Measurements from ENCODE around the gene NXPH1. TPM values are rescaled to one million over a fixed set of nuclear protein-coding genes. Genes with fewer than 3 reads are reported as not detected.

Gene NXPH1
- total RNA-seq, 1 donor from 2014 or later = 0.29 TPM

DNA sequence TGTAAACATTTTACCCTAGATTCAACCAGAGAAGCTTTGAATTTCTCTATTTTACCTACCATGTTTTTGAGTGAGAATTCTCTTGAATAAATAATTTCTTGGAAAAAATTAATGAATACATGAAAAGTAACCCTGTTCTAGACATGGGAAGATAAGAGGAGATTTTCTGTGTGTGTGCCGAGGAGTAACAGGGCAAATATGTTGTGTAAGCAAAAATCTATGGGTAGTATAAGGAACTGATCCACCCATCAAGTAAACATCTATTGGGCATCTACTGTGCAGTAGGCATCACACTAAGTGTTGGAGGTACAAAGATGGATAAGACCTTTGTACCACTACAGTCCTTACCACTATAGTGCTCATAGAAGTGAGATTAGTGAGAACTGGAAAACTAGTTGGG is 8.2 kb upstream of the NXPH1 start:
- no peak for DNase-seq (ENCODE audit: extremely low spot score, unreplicated experiment)

DNA sequence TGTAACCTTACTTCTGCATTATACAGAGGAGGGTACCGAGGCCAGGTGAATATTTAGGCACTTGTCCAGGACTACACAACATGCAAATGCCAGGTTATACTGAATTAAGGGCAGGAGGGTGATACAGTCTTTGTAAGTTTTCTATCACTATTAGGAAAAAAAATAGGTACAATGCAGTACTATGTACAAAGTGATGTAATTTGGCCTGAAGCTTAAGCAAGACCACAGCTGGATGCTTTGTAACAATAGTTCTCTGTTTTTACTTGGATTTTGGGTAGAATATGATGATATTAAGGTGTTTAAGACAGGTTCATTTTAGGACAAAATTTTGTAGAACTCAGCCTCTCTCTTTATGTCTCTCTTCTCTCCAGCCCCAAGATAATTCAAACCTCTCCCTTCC is 2.8 kb upstream of the NXPH1 start:
- Mint-ChIP-seq H3K9me3 (no peaks in the 10 kb centered on the region), H3K36me3 (no peaks in the 10 kb centered on the region), H3K4me1 (ENCODE audit: unreplicated experiment) (no peaks in the 10 kb centered on the region), H3K4me3 (no peak overlapping the region), H3K27ac (no peak overlapping the region), H3K27me3 (peaks cover 67% of the 10 kb centered on the region)
- DNase-seq (ENCODE audit: extremely low spot score, unreplicated experiment) = no peak
- TF ChIP-seq, protein P1, sequence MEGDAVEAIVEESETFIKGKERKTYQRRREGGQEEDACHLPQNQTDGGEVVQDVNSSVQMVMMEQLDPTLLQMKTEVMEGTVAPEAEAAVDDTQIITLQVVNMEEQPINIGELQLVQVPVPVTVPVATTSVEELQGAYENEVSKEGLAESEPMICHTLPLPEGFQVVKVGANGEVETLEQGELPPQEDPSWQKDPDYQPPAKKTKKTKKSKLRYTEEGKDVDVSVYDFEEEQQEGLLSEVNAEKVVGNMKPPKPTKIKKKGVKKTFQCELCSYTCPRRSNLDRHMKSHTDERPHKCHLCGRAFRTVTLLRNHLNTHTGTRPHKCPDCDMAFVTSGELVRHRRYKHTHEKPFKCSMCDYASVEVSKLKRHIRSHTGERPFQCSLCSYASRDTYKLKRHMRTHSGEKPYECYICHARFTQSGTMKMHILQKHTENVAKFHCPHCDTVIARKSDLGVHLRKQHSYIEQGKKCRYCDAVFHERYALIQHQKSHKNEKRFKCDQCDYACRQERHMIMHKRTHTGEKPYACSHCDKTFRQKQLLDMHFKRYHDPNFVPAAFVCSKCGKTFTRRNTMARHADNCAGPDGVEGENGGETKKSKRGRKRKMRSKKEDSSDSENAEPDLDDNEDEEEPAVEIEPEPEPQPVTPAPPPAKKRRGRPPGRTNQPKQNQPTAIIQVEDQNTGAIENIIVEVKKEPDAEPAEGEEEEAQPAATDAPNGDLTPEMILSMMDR (conservative IDR thresholded peaks at IDR 0.05) = no peak

More for the DNA sequence above, 8.2 kb upstream of the NXPH1 start:
- no peaks in the 10 kb centered on the region for H3K9me3 Mint-ChIP-seq
- H3K36me3 Mint-ChIP-seq = no peaks in the 10 kb centered on the region
- TF ChIP-seq, protein P1 (conservative IDR thresholded peaks at IDR 0.05) = no peak
- H3K27ac Mint-ChIP-seq = no peak overlapping the region
- no peaks in the 10 kb centered on the region for H3K4me1 Mint-ChIP-seq (ENCODE audit: unreplicated experiment)
- peaks cover 18% of the 10 kb centered on the region for H3K27me3 Mint-ChIP-seq
- H3K4me3 Mint-ChIP-seq = no peak overlapping the region

DNA sequence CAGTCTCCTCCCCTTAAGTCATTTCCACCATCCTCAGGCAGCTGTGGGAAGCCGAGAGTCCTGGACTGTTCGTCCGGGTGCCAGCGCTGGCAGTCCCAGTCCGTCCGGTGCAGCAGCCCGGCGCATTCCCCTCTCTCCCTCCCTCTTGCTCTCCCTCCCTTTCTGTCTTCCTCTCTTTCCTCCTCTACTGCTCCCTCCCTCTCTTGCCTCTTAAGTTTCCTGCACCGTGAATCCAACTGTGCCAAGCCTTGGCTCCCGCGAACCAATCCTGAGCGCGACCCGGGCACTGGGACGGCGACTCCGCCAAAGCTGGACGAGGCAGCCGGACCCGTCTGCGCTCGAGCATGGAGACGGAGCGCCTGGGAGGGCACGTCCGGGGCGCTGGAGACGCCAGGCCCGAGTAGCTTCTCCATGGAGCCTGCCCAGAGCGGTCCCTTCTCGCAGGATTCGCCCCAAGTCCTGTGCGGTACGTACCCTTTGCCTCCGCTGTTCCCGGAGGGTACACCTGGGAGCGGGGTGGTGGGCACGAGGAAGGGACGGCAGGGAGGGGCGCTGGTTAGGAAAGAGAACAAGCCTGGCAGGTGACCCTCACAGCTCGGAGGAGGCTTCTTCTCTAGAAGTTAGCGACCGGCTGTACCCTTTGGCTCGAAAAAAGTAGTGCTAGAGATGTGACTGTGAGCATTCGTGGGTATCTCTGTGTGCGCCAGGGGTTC is 1.0 kb downstream of the NXPH1 start:
- no peaks in the 10 kb centered on the region for H3K4me1 Mint-ChIP-seq (ENCODE audit: unreplicated experiment)
- H3K4me3 Mint-ChIP-seq = peak overlapping the region; percentile 83
- TF ChIP-seq, protein P1 (conservative IDR thresholded peaks at IDR 0.05) = no peak
- H3K36me3 Mint-ChIP-seq = no peaks in the 10 kb centered on the region
- H3K27ac Mint-ChIP-seq = no peak overlapping the region
- no peaks in the 10 kb centered on the region for H3K9me3 Mint-ChIP-seq
- peak; percentile 68 for DNase-seq (ENCODE audit: extremely low spot score, unreplicated experiment)
- peaks cover 96% of the 10 kb centered on the region for H3K27me3 Mint-ChIP-seq

DNA sequence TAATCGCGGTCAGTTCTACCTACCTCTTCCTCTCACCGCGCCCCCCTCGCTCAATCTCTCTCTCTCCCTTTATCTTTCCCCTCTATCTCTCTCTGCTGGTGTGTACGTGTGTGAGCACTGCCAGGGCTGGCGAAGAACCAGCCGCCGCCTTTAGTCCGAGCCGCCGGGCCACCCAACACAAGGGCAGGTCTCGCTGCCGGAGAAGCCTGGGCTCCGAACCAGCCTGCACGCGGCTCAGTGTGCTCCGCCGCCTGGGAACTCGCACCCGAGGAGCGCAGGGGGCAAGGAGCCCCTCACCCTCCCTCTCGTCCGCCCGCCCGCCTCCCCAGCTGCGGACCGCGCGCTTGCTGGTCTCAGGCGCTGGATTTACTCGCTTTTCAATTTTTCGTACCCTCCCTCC is 1.7 kb downstream of the NXPH1 start:
- H3K27me3 Mint-ChIP-seq = peaks cover 99% of the 10 kb centered on the region
- H3K36me3 Mint-ChIP-seq = no peaks in the 10 kb centered on the region
- no peak for DNase-seq (ENCODE audit: extremely low spot score, unreplicated experiment)
- H3K9me3 Mint-ChIP-seq = no peaks in the 10 kb centered on the region
- TF ChIP-seq, protein P1 (conservative IDR thresholded peaks at IDR 0.05) = no peak
- peak overlapping the region; percentile 56 for H3K4me3 Mint-ChIP-seq
- H3K4me1 Mint-ChIP-seq (ENCODE audit: unreplicated experiment) = no peaks in the 10 kb centered on the region
- no peak overlapping the region for H3K27ac Mint-ChIP-seq

DNA sequence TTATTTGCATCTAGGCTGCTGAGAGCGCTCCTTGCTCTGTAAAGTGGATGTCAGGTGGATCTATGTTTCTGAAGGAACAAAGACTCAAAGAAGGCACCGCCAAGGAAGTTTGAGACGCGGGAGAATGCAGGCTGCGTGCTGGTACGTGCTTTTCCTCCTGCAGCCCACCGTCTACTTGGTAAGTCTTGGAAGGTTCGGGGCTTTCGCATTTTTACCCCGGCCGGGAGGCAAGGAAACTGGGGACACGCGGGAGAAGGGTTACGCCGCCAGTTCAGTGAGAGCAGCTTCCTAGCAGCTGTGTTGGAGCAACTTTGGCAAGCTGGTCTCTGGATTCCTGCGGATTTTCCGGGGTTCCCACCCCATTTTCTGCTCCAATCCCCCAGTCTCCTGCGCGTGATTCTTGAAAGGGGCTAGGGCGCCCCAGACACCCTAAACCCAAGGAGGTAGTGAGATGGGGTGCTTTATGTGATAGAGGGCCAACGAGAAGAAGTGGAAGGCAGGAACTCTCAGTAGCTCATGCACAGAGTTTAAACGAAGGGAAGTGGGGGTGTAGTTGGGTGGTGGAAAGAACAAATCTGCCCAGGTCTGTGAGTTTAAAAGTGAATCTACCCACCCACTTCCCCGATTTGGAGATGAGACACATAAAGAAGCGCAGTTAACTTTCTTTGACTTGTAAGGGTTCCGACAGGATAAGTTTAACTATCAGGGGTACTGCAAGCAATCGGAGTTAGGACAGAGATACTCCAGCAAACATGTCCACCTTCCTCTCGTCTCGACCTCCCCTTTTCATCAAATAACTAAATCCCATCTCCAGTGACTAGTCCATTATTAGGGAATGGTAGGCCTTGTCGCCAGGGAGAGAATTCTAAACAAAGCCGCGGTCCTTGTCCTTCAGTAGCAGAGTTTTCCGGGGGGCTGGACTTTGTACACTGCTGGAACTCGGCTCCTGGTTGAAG is 2.5 kb downstream of the NXPH1 start:
- DNase-seq (ENCODE audit: extremely low spot score, unreplicated experiment) = no peak
- H3K27me3 Mint-ChIP-seq = peaks cover 99% of the 10 kb centered on the region
- TF ChIP-seq, protein P1 (conservative IDR thresholded peaks at IDR 0.05) = no peak
- no peaks in the 10 kb centered on the region for H3K36me3 Mint-ChIP-seq
- H3K4me3 Mint-ChIP-seq = peak overlapping the region; percentile 56
- no peaks in the 10 kb centered on the region for H3K9me3 Mint-ChIP-seq
- H3K4me1 Mint-ChIP-seq (ENCODE audit: unreplicated experiment) = no peaks in the 10 kb centered on the region
- no peak overlapping the region for H3K27ac Mint-ChIP-seq
